Astrocyte of the spinal cord (primary cell): ENCODE measurements around the gene GBA2.
A peak's percentile ranks its signal among the peaks of the same experiment; 100 is the strongest.

Source experiments
- DNase-seq: peaks from one replicate; pipeline ENCODE4 v3.0.0; 2011; ENCODE audit warnings: low read depth, low spot score
- H3K4me3 ChIP-seq: 2 replicates; pipeline ENCODE4 v1.5.1; 2011; ENCODE audit warnings: low read depth, mild to moderate bottlenecking, low read length, moderate library complexity
- in situ Hi-C: cut with HindIII; loops from 2 replicates; pipeline ENCODE4 v1.10.0; 2017; ENCODE audit warnings: low sequenced_read_pairs
- TF ChIP-seq, protein P1 (sequence below): IDR thresholded peaks from 2 replicates; pipeline ENCODE4 v1.5.1; 2012; ENCODE audit warnings: low read depth, mild to moderate bottlenecking, low read length, inconsistent platforms

GBA2 gene

DNA sequence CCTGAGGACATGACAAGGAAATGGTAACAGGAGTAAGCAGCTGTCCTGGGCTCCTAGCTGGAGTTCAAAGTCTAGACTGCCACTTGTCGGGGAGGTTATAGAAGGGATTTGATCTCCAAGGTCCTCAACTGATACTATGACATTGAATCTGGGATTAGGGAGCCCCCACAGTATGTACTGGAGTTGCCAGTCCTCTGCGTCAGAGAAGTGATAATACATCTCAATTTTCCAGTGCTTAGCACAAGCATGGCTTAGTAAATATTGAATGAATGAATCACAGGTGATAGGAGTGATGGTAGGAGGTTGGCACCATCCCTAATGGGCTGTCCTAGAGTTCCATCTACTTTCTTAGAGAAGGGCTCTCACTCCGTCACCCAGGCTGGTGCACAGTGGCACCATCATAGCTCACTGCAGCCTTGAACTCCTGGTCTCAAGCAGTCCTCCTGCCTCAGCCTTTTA lies 53.1 kb downstream of the GBA2 start:
- no peak for DNase-seq
- in situ Hi-C loops, result no loop called here
- no peak overlapping the region for H3K4me3 ChIP-seq
- TF ChIP-seq, protein P1, sequence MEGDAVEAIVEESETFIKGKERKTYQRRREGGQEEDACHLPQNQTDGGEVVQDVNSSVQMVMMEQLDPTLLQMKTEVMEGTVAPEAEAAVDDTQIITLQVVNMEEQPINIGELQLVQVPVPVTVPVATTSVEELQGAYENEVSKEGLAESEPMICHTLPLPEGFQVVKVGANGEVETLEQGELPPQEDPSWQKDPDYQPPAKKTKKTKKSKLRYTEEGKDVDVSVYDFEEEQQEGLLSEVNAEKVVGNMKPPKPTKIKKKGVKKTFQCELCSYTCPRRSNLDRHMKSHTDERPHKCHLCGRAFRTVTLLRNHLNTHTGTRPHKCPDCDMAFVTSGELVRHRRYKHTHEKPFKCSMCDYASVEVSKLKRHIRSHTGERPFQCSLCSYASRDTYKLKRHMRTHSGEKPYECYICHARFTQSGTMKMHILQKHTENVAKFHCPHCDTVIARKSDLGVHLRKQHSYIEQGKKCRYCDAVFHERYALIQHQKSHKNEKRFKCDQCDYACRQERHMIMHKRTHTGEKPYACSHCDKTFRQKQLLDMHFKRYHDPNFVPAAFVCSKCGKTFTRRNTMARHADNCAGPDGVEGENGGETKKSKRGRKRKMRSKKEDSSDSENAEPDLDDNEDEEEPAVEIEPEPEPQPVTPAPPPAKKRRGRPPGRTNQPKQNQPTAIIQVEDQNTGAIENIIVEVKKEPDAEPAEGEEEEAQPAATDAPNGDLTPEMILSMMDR, result no peak

DNA sequence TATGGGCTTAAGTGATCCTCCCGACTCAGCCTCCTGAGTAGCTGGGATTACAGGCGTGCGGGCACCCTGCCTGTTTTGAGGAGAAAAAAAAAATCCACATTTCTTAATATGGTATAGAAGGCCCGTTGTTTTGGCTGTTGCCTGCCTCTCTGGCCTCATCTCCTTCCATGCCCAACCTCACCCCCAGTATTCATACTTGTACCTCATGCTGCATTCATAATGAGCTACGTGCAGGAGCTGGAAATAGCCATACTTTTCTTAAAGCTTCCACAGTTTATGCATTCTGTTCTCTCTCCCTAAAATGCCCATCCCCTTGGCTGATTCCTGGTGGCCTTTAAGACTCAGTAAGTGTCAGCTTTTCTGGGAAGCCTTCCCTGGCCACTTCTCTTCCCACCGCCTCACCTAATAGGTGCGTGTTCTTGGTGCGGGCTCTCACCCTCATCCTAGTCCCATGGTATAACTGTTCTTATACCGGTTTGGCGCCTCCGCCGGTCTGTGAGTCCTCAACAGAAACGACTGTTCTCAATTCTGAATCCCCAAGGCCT lies 57.2 kb downstream of the GBA2 start:
- in situ Hi-C loops, result no loop called here
- TF ChIP-seq, protein P1, result no peak
- H3K4me3 ChIP-seq, result no peak overlapping the region
- DNase-seq, result no peak

DNA sequence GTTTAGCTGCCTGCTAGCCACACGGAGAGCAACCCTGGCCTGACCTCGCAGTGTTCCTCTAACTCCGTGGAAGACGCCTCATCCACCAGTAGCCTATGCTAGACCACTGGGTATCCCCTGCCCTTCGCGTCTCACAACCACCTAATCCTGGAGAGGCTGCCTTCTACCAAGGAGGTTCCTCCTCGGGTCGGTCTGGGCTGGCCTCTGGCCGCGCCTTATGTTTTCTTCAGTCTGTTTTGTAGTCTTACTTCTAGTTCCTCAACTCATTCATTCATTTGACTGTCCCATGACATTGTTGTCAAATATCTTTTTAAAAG lies 57.7 kb downstream of the GBA2 start:
- peak overlapping the region; percentile 87 for H3K4me3 ChIP-seq
- in situ Hi-C loops, result no loop called here

GRCh38 chr9:35690614-35691333 lies 58.3 kb downstream of the GBA2 start:
- peak overlapping the region; percentile 87 for H3K4me3 ChIP-seq
- in situ Hi-C loops, result no loop called here
- TF ChIP-seq, protein P1, result no peak
- DNase-seq, result peak; percentile 79

More for the DNA sequence above, 57.7 kb downstream of the GBA2 start:
- TF ChIP-seq, protein P1, result no peak
- no peak for DNase-seq

- TF ChIP-seq, protein P1, result no peak
- peak overlapping the region; percentile 87 for H3K4me3 ChIP-seq
- no peak for DNase-seq
- in situ Hi-C loops, result no loop called here
These were observed 58.8 kb downstream of the GBA2 start for GRCh38 chr9:35690294-35690613.

- DNase-seq, result peak; percentile 87
- in situ Hi-C loops, result no loop called here
- TF ChIP-seq, protein P1, result no peak
- H3K4me3 ChIP-seq, result peak within 1 kb of the TSS; percentile 87
These were observed 59.3 kb downstream of the GBA2 start, which contains the start of gene TPM2 for GRCh38 chr9:35689542-35690293. TPM2 (minus strand) TSS chr9:35689925; CDS start chr9:35689817, 108 bp downstream.
